Endodermal cell (in vitro differentiated cells): ENCODE results near the gene TM4SF1. TPM values are rescaled to one million over a fixed set of nuclear protein-coding genes. Genes with fewer than 3 reads are reported as not detected.

Source experiments
- DNase-seq: peaks from one replicate; pipeline ENCODE4 v3.0.0-alpha.2; 2017
- H3K27ac ChIP-seq: 2 replicates; pipeline ENCODE4 v1.5.1; 2013; ENCODE audit warnings: mild to moderate bottlenecking, low read depth, low read length, moderate library complexity
- H3K27me3 ChIP-seq: 2 replicates; pipeline ENCODE4 v1.6.1; 2013; ENCODE audit warnings: mild to moderate bottlenecking, low read length, moderate library complexity; ENCODE audit not compliant: insufficient read depth, control insufficient read depth, poor library complexity, severe bottlenecking
- H3K36me3 ChIP-seq: 2 replicates; pipeline ENCODE4 v1.7.0; 2013; ENCODE audit warnings: mild to moderate bottlenecking, low read length, moderate library complexity; ENCODE audit not compliant: control insufficient read depth, insufficient read depth
- H3K4me1 ChIP-seq: one replicate; pipeline ENCODE4 v1.7.0; 2013; ENCODE audit warnings: low read length; ENCODE audit not compliant: control insufficient read depth, insufficient read depth
- H3K4me3 ChIP-seq: 2 replicates; pipeline ENCODE4 v1.5.1; 2013; ENCODE audit warnings: mild to moderate bottlenecking, low read length, moderate library complexity
- H3K9ac ChIP-seq: 2 replicates; pipeline ENCODE4 v1.6.1; 2013; ENCODE audit warnings: mild to moderate bottlenecking, low read length, moderate library complexity; ENCODE audit not compliant: poor library complexity, severe bottlenecking; ENCODE audit errors: extremely low read depth
- H3K9me3 ChIP-seq: 2 replicates; pipeline ENCODE4 v1.6.1; 2013; ENCODE audit warnings: mild to moderate bottlenecking, low read length, moderate library complexity; ENCODE audit not compliant: control insufficient read depth
- H3K27ac Mint-ChIP-seq: 2 replicates; pipeline ENCODE4 v1.8.0; 2020; ENCODE audit warnings: mixed read lengths
- H3K27me3 Mint-ChIP-seq: 2 replicates; pipeline ENCODE4 v1.8.0; 2021; ENCODE audit warnings: mild to moderate bottlenecking, mixed read lengths; ENCODE audit not compliant: insufficient read depth
- H3K36me3 Mint-ChIP-seq: 2 replicates; pipeline ENCODE4 v1.8.0; 2020; ENCODE audit warnings: low read depth, mixed read lengths
- H3K4me1 Mint-ChIP-seq: 2 replicates; pipeline ENCODE4 v1.8.0; 2020; ENCODE audit warnings: mixed read lengths
- H3K4me3 Mint-ChIP-seq: 2 replicates; pipeline ENCODE4 v1.8.0; 2020; ENCODE audit warnings: mild to moderate bottlenecking, moderate library complexity, mixed read lengths
- H3K9me3 Mint-ChIP-seq: 2 replicates; pipeline ENCODE4 v1.8.0; 2020; ENCODE audit warnings: mild to moderate bottlenecking, mixed read lengths
- CTCF ChIP-seq: fragments of 200-600 bp; sonication (generic); conservative IDR thresholded peaks from 2 replicates; pipeline ENCODE4 v1.5.0; 2021; ENCODE audit warnings: antibody characterized with exemption, mild to moderate bottlenecking
- WGBS, 2 experiments: methylation state at CpG; one replicate each; pipeline versions ENCODE4 v1.1.5 to v1.1.7; 2013; ENCODE audit warnings: missing lambda C conversion rate in 2 of 2, mixed read lengths in 1 of 2; ENCODE audit not compliant: insufficient coverage in 1 of 2, insufficient read length in 1 of 2; 5-methylcytosine and 5-hydroxymethylcytosine counted together
- total RNA-seq, 2 donors: library from RNA; stranded (reverse); fragmentation: NEBNext Ultra II Directional in 1 of 2; extraction: Animal tissue kit (Norgen Biotek cat#: 25700) in 1 of 2; gene quantifications; 2 replicates in 1 of 2; 3 replicates in 1 of 2; pipeline ENCODE4 v1.2.1, GENCODE V29; 2021

The TM4SF1 gene
- total RNA-seq, 2 donors from 2014 or later = not detected

GRCh38 chr3:149321640-149322039, 55.8 kb downstream of the TM4SF1 start:
- H3K36me3 Mint-ChIP-seq = no peaks in the 10 kb centered on the region
- no peaks in the 10 kb centered on the region for H3K9me3 Mint-ChIP-seq

GRCh38 chr3:149321136-149321535, 56.3 kb downstream of the TM4SF1 start:
- H3K36me3 Mint-ChIP-seq = no peaks in the 10 kb centered on the region
- no peaks in the 10 kb centered on the region for H3K9me3 Mint-ChIP-seq
- H3K36me3 ChIP-seq = no peaks in the 10 kb centered on the region
- H3K4me3 Mint-ChIP-seq = no peak overlapping the region
- no peak overlapping the region for H3K4me3 ChIP-seq
- H3K27ac ChIP-seq = no peak overlapping the region
- DNase-seq = no peak
- no peak overlapping the region for H3K9ac ChIP-seq
- no peak overlapping the region for H3K27ac Mint-ChIP-seq
- no peaks in the 10 kb centered on the region for H3K27me3 ChIP-seq
- no peaks in the 10 kb centered on the region for H3K4me1 ChIP-seq
- no peaks in the 10 kb centered on the region for H3K4me1 Mint-ChIP-seq
- no peak for TF ChIP-seq CTCF
- no peaks in the 10 kb centered on the region for H3K27me3 Mint-ChIP-seq
- no peaks in the 10 kb centered on the region for H3K9me3 ChIP-seq

More at GRCh38 chr3:149321640-149322039, 55.8 kb downstream of the TM4SF1 start:
- Histone ChIP-seq H3K9me3 (no peaks in the 10 kb centered on the region), H3K27me3 (no peaks in the 10 kb centered on the region), H3K36me3 (no peaks in the 10 kb centered on the region), H3K27ac (no peak overlapping the region), H3K4me1 (no peaks in the 10 kb centered on the region), H3K4me3 (no peak overlapping the region), H3K9ac (no peak overlapping the region)
- no peak for TF ChIP-seq CTCF
- WGBS, 2 experiments = 70% methylated on average over 1 of the region's 2 CpGs; no CpG with 5 or more reads in 1 of the 2 experiments
- Mint-ChIP-seq H3K4me3 (no peak overlapping the region), H3K4me1 (no peaks in the 10 kb centered on the region), H3K27ac (no peak overlapping the region), H3K27me3 (no peaks in the 10 kb centered on the region)
- DNase-seq = no peak

GRCh38 chr3:149319750-149320149, 57.7 kb downstream of the TM4SF1 start:
- H3K27me3 Mint-ChIP-seq = no peaks in the 10 kb centered on the region
- Histone ChIP-seq H3K4me3 (no peak overlapping the region), H3K27ac (no peak overlapping the region), H3K36me3 (no peaks in the 10 kb centered on the region), H3K9ac (no peak overlapping the region), H3K27me3 (no peaks in the 10 kb centered on the region), H3K9me3 (no peaks in the 10 kb centered on the region), H3K4me1 (no peaks in the 10 kb centered on the region)
- no peaks in the 10 kb centered on the region for H3K9me3 Mint-ChIP-seq
- 92 to 96% methylated on average over 2 to 3 of the region's 3 CpGs for WGBS, 2 experiments
- no peaks in the 10 kb centered on the region for H3K36me3 Mint-ChIP-seq
- no peak overlapping the region for H3K4me3 Mint-ChIP-seq
- peaks cover 2% of the 10 kb centered on the region for H3K4me1 Mint-ChIP-seq
- no peak overlapping the region for H3K27ac Mint-ChIP-seq
- DNase-seq = no peak
- TF ChIP-seq CTCF = no peak

Other genes starting within 250 kb of the TM4SF1 start
- 10 to 100 TPM; 26.0 to 28.7 TPM for gene HPS3, start 248.0 kb downstream of the TM4SF1 start, total RNA-seq
- gene CP, start 155.8 kb downstream of the TM4SF1 start, total RNA-seq = under 1 TPM; 0.53 to 0.86 TPM
- gene TM4SF18, start 44.0 kb downstream of the TM4SF1 start, total RNA-seq = under 1 TPM; 0.58 to 0.62 TPM
- not detected for gene TM4SF4, start 97.0 kb upstream of the TM4SF1 start, total RNA-seq